ENCODE results near the gene PROM2. TPM values are rescaled to one million over a fixed set of nuclear protein-coding genes. Genes with fewer than 3 reads are reported as not detected.
A peak's percentile ranks its signal among the peaks of the same experiment; 100 is the strongest.

PROM2 gene
- total and polyA plus RNA-seq, 2 donors (not counting 3 experiments of a cell fraction or from before 2014, with no cell fraction given): 0.39 to 0.60 TPM

DNA sequence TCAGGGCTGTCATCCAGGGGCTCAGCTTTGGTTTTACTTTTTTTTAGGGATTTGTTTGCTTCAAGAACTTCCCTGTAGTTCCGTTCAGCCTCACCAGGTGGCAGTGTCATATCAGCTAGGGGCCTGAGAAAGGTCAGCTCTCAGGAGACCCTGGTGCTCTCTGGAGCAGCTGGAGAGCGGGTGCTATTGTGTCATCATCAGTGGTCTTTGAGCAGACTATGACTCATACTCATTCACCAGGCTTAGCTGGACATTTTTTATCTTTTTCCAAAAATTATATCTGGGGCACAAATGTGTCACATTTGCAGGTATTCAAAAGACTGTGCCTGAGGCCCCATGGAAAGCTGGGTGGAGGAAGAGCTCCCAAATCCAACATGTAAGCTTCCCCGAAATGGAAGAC, 42.5 kb upstream of the PROM2 start:
- no peaks in the 10 kb centered on the region for H3K4me1 ChIP-seq (ENCODE audit: control insufficient read depth, extremely low read depth, insufficient read depth, low read length)
- no peaks in the 10 kb centered on the region for H4K20me1 ChIP-seq (replicated peaks; ENCODE audit: control insufficient read depth, extremely low read depth, insufficient read depth, low read length)
- H3K79me2 ChIP-seq (ENCODE audit: control insufficient read depth, insufficient read depth, low read length): no peaks in the 10 kb centered on the region
- no peak overlapping the region for H2AFZ ChIP-seq (ENCODE audit: low read depth, low read length)
- no peaks in the 10 kb centered on the region for H3K36me3 ChIP-seq (ENCODE audit: control insufficient read depth in 2 of 2, extremely low read depth in 1 of 2, insufficient read depth in 2 of 2, low read length in 2 of 2)
- H3K9me3 ChIP-seq (replicated peaks; ENCODE audit: control insufficient read depth, insufficient read depth, low read length): no peaks in the 10 kb centered on the region
- no peak overlapping the region for H3K27ac ChIP-seq (ENCODE audit: insufficient read depth, low read depth, low read length)
- dilution Hi-C loops (cut with MboI; ENCODE audit: extremely low pct_ligation_motif_present, low sequenced_read_pairs) (no loop called here), intact Hi-C loops (cut with micrococcal nuclease) (loop anchor here (5.0 kb wide), 1 partner anchor 496 kb away; no protein-coding TSS in a partner anchor)
- ChIA-PET POLR2A (no interaction called here), CTCF (interaction anchor here (0.6 to 2.3 kb wide), 17 partner anchors 9 to 114 kb away, joined by 3 to 9 read pairs (median 4); no protein-coding TSS in a partner anchor)
- DNase-seq (ENCODE audit: low read depth, low spot score): peak; percentile 45
- no peak overlapping the region for H3K4me2 ChIP-seq (ENCODE audit: insufficient read depth, low read length)
- no peak overlapping the region for H3K4me3 ChIP-seq (replicated peaks in 1 of 3; ENCODE audit: insufficient read depth in 1 of 3, low read depth in 1 of 3, low read length in 3 of 3)
- FAIRE-seq: peak; percentile 12
- no TSS peak for BruUV-seq (replicated peaks)
- H3K27me3 ChIP-seq (ENCODE audit: control insufficient read depth in 2 of 2, insufficient read depth in 2 of 2, low read length in 2 of 2): no peaks in the 10 kb centered on the region
- H3K9ac ChIP-seq (replicated peaks; ENCODE audit: extremely low read depth, insufficient read depth, low read length): no peak overlapping the region
- TF ChIP-seq FOS (IDR thresholded peaks at IDR 0.05; ENCODE audit: borderline replicate concordance, insufficient read depth, low read length): no peak
- TF ChIP-seq GATA2 (IDR thresholded peaks at IDR 0.05; ENCODE audit: insufficient read depth, insufficient read length, low read depth, low read length): no peak
- no peak for TF ChIP-seq POLR2AphosphoS5 (IDR thresholded peaks at IDR 0.05; ENCODE audit: insufficient read depth, low read depth, low read length)
- TF ChIP-seq MYC (IDR thresholded peaks at IDR 0.05; ENCODE audit: low read depth, low read length): no peak
- TF ChIP-seq JUN (IDR thresholded peaks at IDR 0.05; ENCODE audit: borderline replicate concordance, insufficient read depth, insufficient read length, low read depth): peak; percentile 42
- TF ChIP-seq, protein P1, sequence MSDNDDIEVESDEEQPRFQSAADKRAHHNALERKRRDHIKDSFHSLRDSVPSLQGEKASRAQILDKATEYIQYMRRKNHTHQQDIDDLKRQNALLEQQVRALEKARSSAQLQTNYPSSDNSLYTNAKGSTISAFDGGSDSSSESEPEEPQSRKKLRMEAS (IDR thresholded peaks at IDR 0.05; ENCODE audit: insufficient read depth, insufficient read length): no peak
- no peak for TF ChIP-seq POLR2A (IDR thresholded peaks at IDR 0.05; ENCODE audit: low read depth, low read length)
- TF ChIP-seq, protein P2, sequence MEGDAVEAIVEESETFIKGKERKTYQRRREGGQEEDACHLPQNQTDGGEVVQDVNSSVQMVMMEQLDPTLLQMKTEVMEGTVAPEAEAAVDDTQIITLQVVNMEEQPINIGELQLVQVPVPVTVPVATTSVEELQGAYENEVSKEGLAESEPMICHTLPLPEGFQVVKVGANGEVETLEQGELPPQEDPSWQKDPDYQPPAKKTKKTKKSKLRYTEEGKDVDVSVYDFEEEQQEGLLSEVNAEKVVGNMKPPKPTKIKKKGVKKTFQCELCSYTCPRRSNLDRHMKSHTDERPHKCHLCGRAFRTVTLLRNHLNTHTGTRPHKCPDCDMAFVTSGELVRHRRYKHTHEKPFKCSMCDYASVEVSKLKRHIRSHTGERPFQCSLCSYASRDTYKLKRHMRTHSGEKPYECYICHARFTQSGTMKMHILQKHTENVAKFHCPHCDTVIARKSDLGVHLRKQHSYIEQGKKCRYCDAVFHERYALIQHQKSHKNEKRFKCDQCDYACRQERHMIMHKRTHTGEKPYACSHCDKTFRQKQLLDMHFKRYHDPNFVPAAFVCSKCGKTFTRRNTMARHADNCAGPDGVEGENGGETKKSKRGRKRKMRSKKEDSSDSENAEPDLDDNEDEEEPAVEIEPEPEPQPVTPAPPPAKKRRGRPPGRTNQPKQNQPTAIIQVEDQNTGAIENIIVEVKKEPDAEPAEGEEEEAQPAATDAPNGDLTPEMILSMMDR (IDR thresholded peaks at IDR 0.05; ENCODE audit: extremely low read depth in 1 of 2, insufficient read depth in 1 of 2, low read depth in 1 of 2, low read length in 2 of 2): peak; percentile 56 to 60
- no peak for TF ChIP-seq EZH2 (IDR thresholded peaks at IDR 0.05; ENCODE audit: borderline replicate concordance, low read depth, low read length, severe bottlenecking)
- H3K9me1 ChIP-seq (replicated peaks; ENCODE audit: control insufficient read depth, extremely low read depth, insufficient read depth, low read length): no peaks in the 10 kb centered on the region
